Gastrocnemius medialis (tissue), 4 donors: ENCODE data around the gene SMC1B.

Experiments
- CTCF ChIP-seq, 5 experiments: fragments of 450-650 bp in 3 of 5; fragments of 200-600 bp in 2 of 5; sonication (generic) in 2 of 5; IDR thresholded peaks in 4 of 5; conservative IDR thresholded peaks in 1 of 5; 1 replicate in 4 of 5; 2 replicates in 1 of 5; pipeline ENCODE4 v1.5.1; 2016 to 2019; ENCODE audit warnings: antibody characterized with exemption in 5 of 5, mild to moderate bottlenecking in 3 of 5, moderate library complexity in 3 of 5
- POLR2A ChIP-seq, 2 donors: fragments of 450-650 bp; IDR thresholded peaks; one replicate each; pipeline ENCODE4 v1.6.1; 2017; ENCODE audit warnings: antibody characterized with exemption in 2 of 2, mild to moderate bottlenecking in 2 of 2, moderate library complexity in 2 of 2

- TF ChIP-seq POLR2A (IDR thresholded peaks at IDR 0.05) (no peak), CTCF (IDR thresholded peaks at IDR 0.05 in 4 of 5, conservative IDR thresholded peaks at IDR 0.05 in 1 of 5) (no peak)
Measured at GRCh38 chr22:45421349-45422055, 8.1 kb upstream of the SMC1B start.
